ENCODE data around the gene CT55. TPM values are rescaled to one million over a fixed set of nuclear protein-coding genes. Genes with fewer than 3 reads are reported as not detected.
"Not testable (repeated sequence)": the region's sequence is repeated elsewhere in the genome, so short reads cannot be mapped to it uniquely, and the experiment has no call there.

Gene CT55
- total and polyA plus RNA-seq, 2 of the 4 experiments (the other 2 are of a cell fraction) = not detected

- H2AK9ac ChIP-seq (replicated peaks; ENCODE audit: low read depth, low read length, poor library complexity); H3K4me1 ChIP-seq (ENCODE audit: control insufficient read depth, insufficient read depth, low read length); DNase-seq; intact Hi-C loops (cut with micrococcal nuclease); H3K79me1 ChIP-seq (ENCODE audit: low read depth in 1 of 2, low read length in 2 of 2); H3K4ac ChIP-seq (ENCODE audit: low read depth, low read length); H4K8ac ChIP-seq (ENCODE audit: low read depth in 2 of 2, low read length in 2 of 2); H3K27ac ChIP-seq (ENCODE audit: insufficient read depth, low read length); H2AK5ac ChIP-seq (ENCODE audit: low read depth, low read length); H3K9me1 ChIP-seq (ENCODE audit: insufficient read depth, low read length); H2BK20ac ChIP-seq (ENCODE audit: low read depth, low read length); H3K36me3 ChIP-seq (ENCODE audit: control insufficient read depth, insufficient read depth, low read length); H3K18ac ChIP-seq (ENCODE audit: low read depth, low read length); H3K27me3 ChIP-seq (ENCODE audit: control insufficient read depth, insufficient read depth, low read length); BruUV-seq (replicated peaks); ATAC-seq (ENCODE audit: low read depth); H3K14ac ChIP-seq (replicated peaks; ENCODE audit: low read depth, low read length); H3K4me2 ChIP-seq (ENCODE audit: low read depth, low read length); H4K5ac ChIP-seq (ENCODE audit: low read depth, low read length); H3K9ac ChIP-seq (ENCODE audit: low read depth, low read length); H3K23ac ChIP-seq (ENCODE audit: low read depth, low read length); H2AFZ ChIP-seq (replicated peaks; ENCODE audit: low read length, poor library complexity); H3K4me3 ChIP-seq (ENCODE audit: insufficient read depth, low read depth, low read length); H3K9me3 ChIP-seq (ENCODE audit: control insufficient read depth, insufficient read depth, low read length); POLR2A ChIA-PET (ENCODE audit: unreplicated experiment); H2BK5ac ChIP-seq (ENCODE audit: low read depth, low read length, poor library complexity, severe bottlenecking); H2BK120ac ChIP-seq (ENCODE audit: low read depth, low read length); H3K56ac ChIP-seq (ENCODE audit: extremely low read depth, insufficient read depth, low read length); H4K20me1 ChIP-seq (ENCODE audit: insufficient read depth, low read length); dilution Hi-C loops (cut with HindIII; ENCODE audit: low sequenced_read_pairs, unreplicated experiment); H2BK15ac ChIP-seq (ENCODE audit: low read depth, low read length); H4K91ac ChIP-seq (ENCODE audit: insufficient read depth, low read depth, low read length); in situ Hi-C loops (cut with MboI; ENCODE audit: low sequenced_read_pairs): not testable (repeated sequence)
- TF ChIP-seq CTCF (conservative IDR thresholded peaks at IDR 0.05; ENCODE audit: low read depth, low read length) = peak; percentile 31; the same call in 1 of the 2 replicates
- 34% methylated on average over 6 of the region's 11 CpGs; no CpG with 5 or more reads in 1 of the 2 experiments for WGBS, 2 experiments (ENCODE audit: extremely low coverage in 2 of 2, insufficient read length in 1 of 2)
- CTCF ChIA-PET = interaction anchor here (1.5 kb wide), 1 partner anchor 390 kb away, joined by 3 read pairs; no protein-coding TSS in a partner anchor
These were observed 35.2 kb upstream of the CT55 start for GRCh38 chrX:135206427-135206826.

Data from IMR-90 (cell line).